Muscle of leg (tissue), 11 donors: ENCODE results near the gene ELL2. TPM values are rescaled to one million over a fixed set of nuclear protein-coding genes. Genes with fewer than 3 reads are reported as not detected.

Experiments
- DNase-seq: peaks from one replicate; pipeline ENCODE4 v3.0.0; 2013
- H3K27ac ChIP-seq: one replicate; pipeline ENCODE4 v1.5.1; 2013; ENCODE audit warnings: mild to moderate bottlenecking, low read length, control low read depth
- H3K27me3 ChIP-seq: one replicate; pipeline ENCODE4 v1.6.1; 2013; ENCODE audit warnings: low read length; ENCODE audit not compliant: control insufficient read depth, insufficient read depth
- H3K36me3 ChIP-seq: one replicate; pipeline ENCODE4 v1.6.1; 2013; ENCODE audit warnings: low read length; ENCODE audit not compliant: control insufficient read depth, insufficient read depth
- H3K4me1 ChIP-seq: one replicate; pipeline ENCODE4 v1.6.1; 2013; ENCODE audit warnings: low read length; ENCODE audit not compliant: control insufficient read depth, insufficient read depth
- H3K4me3 ChIP-seq: one replicate; pipeline ENCODE4 v1.5.1; 2013; ENCODE audit warnings: low read length, control low read depth
- H3K9me3 ChIP-seq: replicated peaks from 2 replicates; pipeline ENCODE4 v1.6.1; 2013; ENCODE audit warnings: low read depth, low read length; ENCODE audit not compliant: control insufficient read depth
- whole genome bisulfite sequencing: methylation state at CpG from one replicate; pipeline ENCODE4 v1.1.5; 2013; ENCODE audit warnings: missing lambda C conversion rate; ENCODE audit not compliant: insufficient coverage; 5-methylcytosine and 5-hydroxymethylcytosine counted together
- polyA plus RNA-seq, 8 donors: library from polyadenylated mRNA; unstranded; fragments of 120-200 nt; gene quantifications; one replicate each; pipeline versions ENCODE4 v1.2.1 to v1.2.3, GENCODE V29; 2013; ENCODE audit warnings: inconsistent platforms in 1 of 8, low replicate concordance in 1 of 8; ENCODE audit not compliant: insufficient read length in 8 of 8, insufficient read depth in 1 of 8
- total RNA-seq: library from RNA; stranded (reverse); fragments of 120-200 nt; gene quantifications from one replicate; pipeline ENCODE4 v1.2.4, GENCODE V29; 2013

Gene ELL2
- total and polyA plus RNA-seq, 9 donors: 2.1 to 4.9 (median 3.5) TPM

DNA sequence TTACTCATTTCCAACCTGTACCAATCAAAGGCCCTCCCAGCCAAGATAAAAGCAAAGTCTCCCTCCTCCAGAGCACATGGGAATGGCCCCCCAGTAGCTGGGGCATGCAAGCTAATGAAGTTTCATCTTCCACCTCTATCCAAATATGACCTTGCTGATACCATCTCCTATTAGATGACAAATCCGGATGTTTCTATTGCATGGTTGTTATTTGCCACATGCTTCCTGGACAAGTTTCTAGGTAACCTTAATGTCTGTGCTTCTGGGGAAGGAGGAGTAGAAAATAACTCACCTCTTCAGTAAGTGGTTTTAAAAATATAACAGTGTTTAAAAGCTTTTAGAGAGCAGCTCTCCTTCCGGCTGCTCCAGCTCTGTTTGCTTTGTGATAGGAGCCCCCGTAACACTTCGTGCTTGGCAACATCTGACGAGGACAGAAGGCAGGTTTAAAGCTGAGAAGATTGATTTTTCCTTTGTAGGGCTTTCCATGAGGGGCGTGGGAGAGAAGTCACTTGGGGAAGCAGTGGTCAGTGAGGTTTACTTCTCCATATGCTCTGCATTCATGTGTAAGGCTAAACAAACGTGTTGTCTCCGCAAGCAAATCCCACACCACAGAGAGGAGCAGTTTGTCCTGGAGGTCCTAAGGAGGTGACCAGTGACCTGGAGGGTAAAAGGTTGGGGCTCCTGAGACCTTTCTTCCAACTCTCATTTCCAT lies 98.8 kb downstream of the ELL2 start:
- Histone ChIP-seq H3K9me3 (no peaks in the 10 kb centered on the region), H3K27ac (peak overlapping the region; percentile 9), H3K36me3 (no peaks in the 10 kb centered on the region), H3K4me1 (peaks cover 11% of the 10 kb centered on the region), H3K4me3 (no peak overlapping the region), H3K27me3 (no peaks in the 10 kb centered on the region)
- 63% methylated on average over 3 of the region's 8 CpGs for WGBS
- DNase-seq: no peak

DNA sequence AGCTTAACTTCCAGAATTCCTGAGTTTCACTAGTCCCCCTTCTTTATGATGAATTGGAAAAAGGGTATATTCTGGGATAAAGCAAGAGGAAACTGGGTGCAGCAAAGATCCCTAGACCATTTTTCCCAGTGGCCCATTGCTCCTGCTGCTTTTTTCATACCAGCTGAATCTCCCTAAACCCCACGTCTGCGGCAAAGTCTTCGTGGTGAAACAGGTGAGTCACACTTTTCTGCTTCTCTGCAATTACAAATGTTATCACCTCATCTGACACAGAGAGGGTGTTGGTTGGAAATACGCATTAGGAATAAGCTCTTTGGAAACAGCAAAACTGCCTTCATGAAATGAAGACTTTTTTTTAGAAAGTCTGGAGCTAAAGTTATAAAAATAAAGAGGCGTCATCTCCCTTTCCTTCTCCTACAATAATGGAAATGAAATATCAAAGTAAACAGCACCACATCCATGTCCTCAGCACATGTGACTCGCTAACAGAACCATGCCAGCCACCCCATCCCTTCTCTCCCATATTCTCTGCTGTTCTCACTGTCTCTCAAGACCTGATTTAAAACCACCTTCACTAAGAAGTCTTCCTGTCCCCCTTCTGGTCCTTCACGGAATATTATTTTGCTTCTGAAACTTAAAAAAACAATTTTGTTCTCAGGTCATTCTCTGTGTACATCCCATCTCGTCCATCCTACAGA lies 99.6 kb downstream of the ELL2 start:
- H3K27me3 ChIP-seq: no peaks in the 10 kb centered on the region
- DNase-seq: no peak
- no peaks in the 10 kb centered on the region for H3K36me3 ChIP-seq
- 64% methylated on average over 3 of the region's 8 CpGs for WGBS
- H3K9me3 ChIP-seq: no peaks in the 10 kb centered on the region
- peak overlapping the region; percentile 25 for H3K27ac ChIP-seq
- H3K4me1 ChIP-seq: peaks cover 11% of the 10 kb centered on the region
- no peak overlapping the region for H3K4me3 ChIP-seq

DNA sequence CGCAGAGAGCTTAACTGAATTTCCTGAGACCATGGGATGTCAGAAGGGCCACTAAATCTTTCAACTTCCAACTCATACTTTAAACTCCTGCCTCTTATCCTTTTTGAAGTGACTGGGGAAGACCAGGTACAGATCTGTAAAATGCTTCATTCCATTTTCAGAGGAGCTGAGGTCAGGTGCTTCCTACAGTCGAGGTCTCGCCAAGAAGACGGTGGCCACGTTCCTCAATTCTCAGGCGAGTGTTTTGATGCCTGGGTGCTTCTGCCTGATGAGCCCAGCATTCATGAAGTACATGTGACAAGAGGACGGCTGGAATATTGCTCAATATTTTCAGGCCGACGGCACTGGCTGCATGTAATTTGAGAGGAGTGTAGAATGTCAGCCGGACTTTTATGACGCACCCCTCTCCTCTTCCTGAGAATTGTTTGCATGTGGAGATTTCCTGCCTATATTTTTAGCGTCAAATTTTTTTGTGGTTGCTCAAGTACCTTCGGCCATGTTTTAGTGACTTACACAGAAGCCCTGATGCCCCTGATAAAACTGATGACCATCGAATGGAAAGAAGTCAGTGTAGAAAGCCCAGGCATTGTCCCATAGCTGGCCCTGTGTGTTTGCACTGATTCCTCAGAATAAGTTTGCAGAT lies 100.3 kb downstream of the ELL2 start:
- DNase-seq: peak; percentile 91
- Histone ChIP-seq H3K36me3 (no peaks in the 10 kb centered on the region), H3K4me3 (no peak overlapping the region), H3K4me1 (peaks cover 11% of the 10 kb centered on the region), H3K27ac (peak overlapping the region; percentile 31), H3K9me3 (no peaks in the 10 kb centered on the region), H3K27me3 (no peaks in the 10 kb centered on the region)
- 8% methylated on average over 9 of the region's 14 CpGs for WGBS

DNA sequence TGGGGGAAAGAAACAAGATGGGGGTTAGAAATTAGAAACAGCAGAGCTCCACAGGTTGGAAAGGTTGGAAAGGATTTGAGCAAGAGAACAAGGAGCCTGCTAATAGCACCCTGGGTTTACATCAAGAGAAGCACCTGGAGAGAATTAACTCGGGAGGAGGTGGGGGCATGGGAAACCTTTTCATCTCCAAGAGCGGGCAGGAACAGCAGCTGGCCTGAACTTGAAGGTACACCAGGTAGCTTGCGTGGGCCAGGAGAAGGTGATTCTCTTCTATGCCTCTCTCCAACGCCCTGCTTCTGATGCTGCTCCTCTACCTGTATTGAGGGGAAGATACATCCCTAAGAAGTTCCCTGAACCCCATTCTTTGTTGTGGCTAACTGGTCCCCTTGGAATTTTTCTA lies 102.0 kb downstream of the ELL2 start:
- no peak for DNase-seq
- Histone ChIP-seq H3K9me3 (no peaks in the 10 kb centered on the region), H3K4me1 (peaks cover 11% of the 10 kb centered on the region), H3K27ac (no peak overlapping the region), H3K4me3 (no peak overlapping the region), H3K27me3 (no peaks in the 10 kb centered on the region), H3K36me3 (no peaks in the 10 kb centered on the region)
- no CpG with 5 or more reads among the region's 4 CpGs for WGBS

DNA sequence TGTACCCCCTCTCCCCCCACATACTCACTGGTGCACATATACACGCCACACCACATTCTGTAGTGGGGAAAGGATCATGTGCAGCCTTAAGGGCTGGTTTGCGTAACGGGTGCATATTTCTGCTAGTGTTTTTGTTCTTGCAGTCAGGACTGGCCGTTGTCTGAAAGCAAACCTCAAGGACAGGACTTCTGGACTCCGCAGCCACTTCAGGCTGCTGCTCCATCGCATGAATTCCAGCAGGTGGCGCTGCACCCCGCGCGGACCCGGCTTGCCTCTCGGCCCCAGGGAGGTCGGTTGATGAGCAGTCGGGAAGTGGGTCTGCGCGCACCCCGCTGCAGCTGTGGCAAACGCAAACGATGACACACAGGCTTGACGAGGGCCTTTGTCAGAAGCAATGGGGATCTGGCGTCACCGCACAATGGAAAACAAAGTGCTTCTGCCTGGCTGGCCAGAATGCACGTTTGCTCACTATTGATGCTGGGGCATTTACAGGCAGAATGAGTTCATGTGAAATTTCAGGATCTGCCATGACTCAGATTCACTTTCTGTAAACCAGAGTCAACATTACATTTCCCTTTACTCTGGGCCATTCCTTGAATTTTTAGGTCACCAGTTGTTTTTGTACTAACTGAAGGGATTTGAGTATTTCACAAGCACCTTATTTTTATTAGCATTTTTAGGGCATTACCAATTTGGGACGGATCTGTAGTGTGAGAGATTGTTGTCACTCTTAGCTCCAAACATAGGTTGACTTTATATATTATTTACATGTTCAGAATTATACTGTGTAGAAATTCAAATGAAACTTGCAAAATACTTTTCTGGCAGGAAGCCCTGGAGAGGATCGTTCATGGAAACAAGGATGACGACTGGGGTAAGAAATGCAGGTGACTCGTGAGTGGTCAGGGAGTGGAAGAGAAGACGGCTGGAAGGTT lies 102.7 kb downstream of the ELL2 start:
- H3K4me1 ChIP-seq: peaks cover 11% of the 10 kb centered on the region
- peak overlapping the region; percentile 24 for H3K4me3 ChIP-seq
- peak; percentile 88 for DNase-seq
- WGBS: 8% methylated on average over 25 of the region's 28 CpGs
- H3K27ac ChIP-seq: no peak overlapping the region
- H3K36me3 ChIP-seq: no peaks in the 10 kb centered on the region
- H3K27me3 ChIP-seq: no peaks in the 10 kb centered on the region
- no peaks in the 10 kb centered on the region for H3K9me3 ChIP-seq

DNA sequence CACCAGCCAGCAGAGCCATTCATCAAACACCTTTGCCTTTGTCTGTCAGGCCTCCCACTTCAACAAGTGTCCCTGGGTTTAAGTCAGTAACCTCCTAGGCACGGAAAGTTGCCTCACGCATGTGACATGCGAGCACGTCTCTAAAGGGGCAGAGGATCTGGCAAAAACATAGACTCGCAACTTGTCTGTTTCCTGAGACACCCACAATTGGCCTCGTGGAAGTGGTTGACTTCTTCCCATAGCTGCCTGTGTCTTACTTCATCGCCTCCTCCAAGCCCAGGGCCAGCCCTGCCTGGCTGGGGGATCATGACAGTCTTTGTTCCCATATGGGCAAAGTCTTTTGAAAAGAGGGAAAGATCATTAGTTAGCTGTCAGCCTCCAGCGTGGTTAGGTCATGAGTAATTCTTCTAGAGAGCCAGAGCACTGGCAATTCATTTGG lies 103.6 kb downstream of the ELL2 start:
- Histone ChIP-seq H3K36me3 (no peaks in the 10 kb centered on the region), H3K4me1 (peaks cover 11% of the 10 kb centered on the region), H3K27ac (no peak overlapping the region), H3K4me3 (no peak overlapping the region), H3K9me3 (no peaks in the 10 kb centered on the region), H3K27me3 (no peaks in the 10 kb centered on the region)
- DNase-seq: no peak
- 79% methylated on average over 5 of the region's 8 CpGs for WGBS

DNA sequence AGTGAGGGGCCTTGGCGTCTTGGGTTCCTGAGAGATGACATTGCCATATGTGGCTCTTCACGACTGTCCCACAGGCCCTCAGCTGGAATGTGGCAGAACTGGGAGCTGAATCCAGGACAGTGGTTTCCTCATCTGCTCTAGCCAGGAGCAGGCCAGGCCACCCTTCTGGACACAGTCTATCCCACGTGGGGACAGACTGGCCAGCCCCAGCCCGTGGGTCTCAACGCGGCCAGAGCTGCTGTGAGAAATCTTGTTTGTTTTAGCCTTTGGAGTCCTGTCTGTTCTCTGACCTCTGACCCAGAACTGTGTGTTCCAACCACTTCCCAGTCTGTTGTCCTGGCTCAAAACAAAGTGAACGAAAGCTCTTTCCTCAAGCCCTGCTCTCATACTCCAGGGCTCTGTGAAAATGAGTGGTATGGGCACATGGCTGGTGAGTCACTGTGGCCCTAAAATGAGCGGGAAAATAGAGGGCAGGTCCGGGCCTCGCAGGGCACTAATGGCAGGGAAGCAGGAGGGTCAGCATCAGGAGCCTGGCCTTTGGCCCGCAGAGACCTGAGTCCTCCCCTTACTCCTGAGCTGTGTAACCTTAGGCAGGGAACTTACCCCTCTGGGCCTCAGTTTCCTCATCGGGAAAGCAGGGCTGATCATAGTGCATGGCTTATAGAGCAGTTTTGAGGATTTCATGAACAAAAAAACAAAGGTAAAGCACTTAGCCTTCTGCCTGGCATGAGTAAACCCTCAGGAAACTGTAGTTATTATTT lies 104.3 kb downstream of the ELL2 start:
- no peaks in the 10 kb centered on the region for H3K9me3 ChIP-seq
- H3K4me1 ChIP-seq: peaks cover 11% of the 10 kb centered on the region
- WGBS: 53% methylated on average over 8 of the region's 12 CpGs
- no peak for DNase-seq
- H3K36me3 ChIP-seq: no peaks in the 10 kb centered on the region
- H3K27me3 ChIP-seq: no peaks in the 10 kb centered on the region
- H3K4me3 ChIP-seq: no peak overlapping the region
- H3K27ac ChIP-seq: no peak overlapping the region

DNA sequence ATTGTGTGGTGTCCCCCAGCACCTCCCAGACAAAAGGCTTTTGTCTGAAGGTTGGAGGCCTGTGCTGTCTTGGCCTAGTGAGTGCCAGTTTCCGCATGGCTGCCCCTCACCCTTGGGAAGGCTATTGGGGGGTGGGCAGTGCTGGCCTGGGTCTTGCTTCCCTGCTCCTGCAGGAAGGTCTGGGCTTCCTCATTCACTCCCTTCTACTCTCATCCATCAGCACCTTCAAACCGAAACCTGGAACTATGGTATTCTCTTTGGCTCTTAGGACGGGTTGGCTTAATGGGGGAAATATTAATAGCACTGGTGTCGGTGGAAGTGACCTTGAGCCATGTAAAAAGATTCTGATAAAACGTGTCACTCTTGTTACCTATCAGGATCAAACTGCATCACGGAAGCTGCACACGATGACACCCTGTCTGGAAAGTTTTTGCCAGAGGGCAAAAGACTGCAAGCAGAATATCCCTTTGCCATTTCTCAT lies 105.1 kb downstream of the ELL2 start:
- H3K9me3 ChIP-seq: no peaks in the 10 kb centered on the region
- no peaks in the 10 kb centered on the region for H3K36me3 ChIP-seq
- no peak overlapping the region for H3K27ac ChIP-seq
- no peak for DNase-seq
- H3K4me1 ChIP-seq: peaks cover 8% of the 10 kb centered on the region
- no CpG with 5 or more reads among the region's 7 CpGs for WGBS
- no peak overlapping the region for H3K4me3 ChIP-seq
- H3K27me3 ChIP-seq: no peaks in the 10 kb centered on the region

DNA sequence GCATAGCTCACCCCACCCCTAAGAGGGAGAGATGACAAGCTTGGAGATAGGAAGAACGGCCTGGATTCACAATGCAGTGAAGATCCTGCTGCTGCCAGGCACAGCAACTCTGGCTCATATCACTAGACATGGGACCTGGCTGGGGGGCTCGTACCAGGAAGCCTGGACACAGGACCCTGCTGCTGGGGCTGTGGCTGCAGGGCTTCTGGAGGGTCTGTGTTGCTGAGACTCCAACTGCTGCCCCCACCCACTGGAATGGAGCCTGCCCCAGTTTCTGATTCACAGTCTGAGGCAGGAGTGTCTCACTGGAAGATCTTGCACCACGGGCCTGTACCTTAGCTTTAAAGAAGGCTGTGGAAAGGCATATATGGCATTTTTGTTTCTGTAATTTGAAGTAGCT lies 108.2 kb downstream of the ELL2 start:
- no peak overlapping the region for H3K27ac ChIP-seq
- no peaks in the 10 kb centered on the region for H3K27me3 ChIP-seq
- no peak for DNase-seq
- H3K36me3 ChIP-seq: no peaks in the 10 kb centered on the region
- no peak overlapping the region for H3K4me3 ChIP-seq
- 88% methylated on average over 2 of the region's 3 CpGs for WGBS
- no peaks in the 10 kb centered on the region for H3K9me3 ChIP-seq
- peaks cover 1% of the 10 kb centered on the region for H3K4me1 ChIP-seq
